K562 (cell line): ENCODE results near the gene HEY2. TPM values are rescaled to one million over a fixed set of nuclear protein-coding genes. Genes with fewer than 3 reads are reported as not detected.

Experiments used
- BCL6 ChIP-seq: fragments of 250-450 bp; sonication (Bioruptor Pico); IDR thresholded peaks from 2 replicates; pipeline ENCODE4 v1.4.0; 2020
- BHLHE40 ChIP-seq: IDR thresholded peaks from 2 replicates; pipeline ENCODE4 v1.6.1; 2011; ENCODE audit warnings: low read length, improper control_type of control experiment
- BRD9 ChIP-seq: fragments of 450-650 bp; IDR thresholded peaks from 2 replicates; pipeline ENCODE4 v1.6.1; 2018; ENCODE audit warnings: low read depth; ENCODE audit not compliant: partially characterized antibody
- CTBP1 ChIP-seq: fragments of 450-650 bp; IDR thresholded peaks from 2 replicates; pipeline ENCODE4 v1.6.1; 2016; ENCODE audit warnings: borderline replicate concordance
- DIDO1 ChIP-seq: fragments of 450-650 bp; IDR thresholded peaks from 2 replicates; pipeline ENCODE4 v1.6.1; 2016; ENCODE audit warnings: low read depth, missing biosample characterization, missing genetic modification characterization
- E2F3 ChIP-seq: fragments of 250-450 bp; sonication (Bioruptor Pico); IDR thresholded peaks from 2 replicates; pipeline ENCODE4 v1.4.0; 2020; ENCODE audit warnings: mild to moderate bottlenecking
- FOS ChIP-seq: IDR thresholded peaks from 3 replicates; pipeline ENCODE4 v1.6.1; 2011; ENCODE audit not compliant: insufficient read length; ENCODE audit errors: extremely low read depth
- HMG20A ChIP-seq: fragments of 450-650 bp; formaldehyde crosslinking; conservative IDR thresholded peaks from 2 replicates; pipeline ENCODE4 v1.4.0; 2020; ENCODE audit warnings: mild to moderate bottlenecking, mixed read lengths
- HMG20B ChIP-seq: fragments of 250-450 bp; sonication (Bioruptor Pico); IDR thresholded peaks from 2 replicates; pipeline ENCODE4 v1.5.0; 2021; ENCODE audit warnings: mild to moderate bottlenecking
- KLF13 ChIP-seq: fragments of 450-650 bp; IDR thresholded peaks from 2 replicates; pipeline ENCODE4 v1.6.1; 2016; ENCODE audit warnings: missing genetic modification characterization, low read depth, mild to moderate bottlenecking, missing compliant biosample characterization, moderate library complexity, borderline replicate concordance
- MCM3 ChIP-seq: fragments of 450-650 bp; IDR thresholded peaks from 2 replicates; pipeline ENCODE4 v1.6.1; 2016
- NFIC ChIP-seq: fragments of 450-650 bp; IDR thresholded peaks from 2 replicates; pipeline ENCODE4 v1.6.1; 2017; ENCODE audit warnings: mild to moderate bottlenecking, inconsistent platforms
- PATZ1 ChIP-seq: fragments of 250-450 bp; sonication (Bioruptor Pico); IDR thresholded peaks from 2 replicates; pipeline ENCODE4 v1.5.0; 2020; ENCODE audit warnings: mild to moderate bottlenecking, borderline replicate concordance
- PHF20 ChIP-seq: fragments of 450-650 bp; IDR thresholded peaks from 2 replicates; pipeline ENCODE4 v1.6.1; 2018; ENCODE audit not compliant: partially characterized antibody
- POLR2B ChIP-seq: fragments of 450-650 bp; IDR thresholded peaks from 2 replicates; pipeline ENCODE4 v1.6.1; 2018; ENCODE audit warnings: low read depth; ENCODE audit not compliant: partially characterized antibody
- SMARCC2 ChIP-seq: fragments of 450-650 bp; IDR thresholded peaks from 2 replicates; pipeline ENCODE4 v1.6.1; 2017; ENCODE audit warnings: antibody characterized with exemption, moderate library complexity, mild to moderate bottlenecking, low read depth
- YY1 ChIP-seq, 3 experiments: IDR thresholded peaks; 2 replicates each; pipeline ENCODE4 v1.6.1; 2011; ENCODE audit warnings: low read length in 2 of 3, mild to moderate bottlenecking in 2 of 3, moderate library complexity in 2 of 3, borderline replicate concordance in 1 of 3, control low read depth in 1 of 3, low read depth in 1 of 3; ENCODE audit not compliant: insufficient read depth in 3 of 3, insufficient replicate concordance in 2 of 3, control insufficient read depth in 1 of 3, insufficient read length in 1 of 3; ENCODE audit errors: extremely low read depth in 1 of 3
- polyA plus RNA-seq, 8 experiments: library from polyadenylated mRNA; depleted of rRNA in 4 of 8; stranded (reverse) in 5 of 8; unstranded in 3 of 8; fragments of >200 nt; fragmentation: Nextera tagmentation in 2 of 8; fragmentation: Illumina TruSeq in 1 of 8; extraction: Ambion mirVana in 2 of 8; extraction: Trizol in 1 of 8; gene quantifications; 2 replicates each; pipeline versions ENCODE4 v1.2.1 to v1.2.3, GENCODE V29; 2011 to 2014; ENCODE audit warnings: inconsistent platforms in 1 of 8, missing spikeins in 1 of 8
- total RNA-seq, 7 experiments: library from RNA; depleted of rRNA in 6 of 7; stranded (reverse); fragments of >200 nt in 6 of 7; fragmentation: Illumina TruSeq in 2 of 7; extraction: Trizol in 2 of 7; gene quantifications; 2 replicates each; pipeline versions ENCODE4 v1.2.1 to v1.2.3, GENCODE V29; 2011 to 2021; ENCODE audit warnings: low replicate concordance in 1 of 7
- TF ChIP-seq, protein P1 (sequence below), 2 experiments: fragments of 450-650 bp; formaldehyde crosslinking in 1 of 2; IDR thresholded peaks; 2 replicates each; pipeline versions ENCODE4 v1.4.0 to v1.6.1; 2014 to 2020; ENCODE audit warnings: mild to moderate bottlenecking in 2 of 2, borderline replicate concordance in 1 of 2, low read depth in 1 of 2

HEY2 gene
- total and polyA plus RNA-seq, 9 of the 15 experiments (the other 6 are each of a cell fraction or from before 2014, with no cell fraction given): 0.03 to 0.07 (median 0.06) TPM; not detected in 5

- TF ChIP-seq YY1 (IDR thresholded peaks at IDR 0.05; ENCODE audit: borderline replicate concordance in 1 of 3, control insufficient read depth in 1 of 3, extremely low read depth in 1 of 3, insufficient read depth in 3 of 3, insufficient read length in 1 of 3, insufficient replicate concordance in 2 of 3, low read depth in 1 of 3, low read length in 2 of 3): peak in 1 of 3 experiments; percentile 27
- TF ChIP-seq CTBP1: peak; percentile 88
- peak; percentile 38; the same call in 1 of the 2 replicates for TF ChIP-seq E2F3 (CRISPR knock-in tag)
- TF ChIP-seq BRD9: no peak
- TF ChIP-seq BCL6 (CRISPR knock-in tag): no peak
- no peak for TF ChIP-seq HMG20B (CRISPR knock-in tag)
- TF ChIP-seq POLR2B: no peak
- TF ChIP-seq HMG20A: no peak
- peak; percentile 24 for TF ChIP-seq PHF20
- no peak for TF ChIP-seq KLF13 (tag)
- TF ChIP-seq, protein P1, sequence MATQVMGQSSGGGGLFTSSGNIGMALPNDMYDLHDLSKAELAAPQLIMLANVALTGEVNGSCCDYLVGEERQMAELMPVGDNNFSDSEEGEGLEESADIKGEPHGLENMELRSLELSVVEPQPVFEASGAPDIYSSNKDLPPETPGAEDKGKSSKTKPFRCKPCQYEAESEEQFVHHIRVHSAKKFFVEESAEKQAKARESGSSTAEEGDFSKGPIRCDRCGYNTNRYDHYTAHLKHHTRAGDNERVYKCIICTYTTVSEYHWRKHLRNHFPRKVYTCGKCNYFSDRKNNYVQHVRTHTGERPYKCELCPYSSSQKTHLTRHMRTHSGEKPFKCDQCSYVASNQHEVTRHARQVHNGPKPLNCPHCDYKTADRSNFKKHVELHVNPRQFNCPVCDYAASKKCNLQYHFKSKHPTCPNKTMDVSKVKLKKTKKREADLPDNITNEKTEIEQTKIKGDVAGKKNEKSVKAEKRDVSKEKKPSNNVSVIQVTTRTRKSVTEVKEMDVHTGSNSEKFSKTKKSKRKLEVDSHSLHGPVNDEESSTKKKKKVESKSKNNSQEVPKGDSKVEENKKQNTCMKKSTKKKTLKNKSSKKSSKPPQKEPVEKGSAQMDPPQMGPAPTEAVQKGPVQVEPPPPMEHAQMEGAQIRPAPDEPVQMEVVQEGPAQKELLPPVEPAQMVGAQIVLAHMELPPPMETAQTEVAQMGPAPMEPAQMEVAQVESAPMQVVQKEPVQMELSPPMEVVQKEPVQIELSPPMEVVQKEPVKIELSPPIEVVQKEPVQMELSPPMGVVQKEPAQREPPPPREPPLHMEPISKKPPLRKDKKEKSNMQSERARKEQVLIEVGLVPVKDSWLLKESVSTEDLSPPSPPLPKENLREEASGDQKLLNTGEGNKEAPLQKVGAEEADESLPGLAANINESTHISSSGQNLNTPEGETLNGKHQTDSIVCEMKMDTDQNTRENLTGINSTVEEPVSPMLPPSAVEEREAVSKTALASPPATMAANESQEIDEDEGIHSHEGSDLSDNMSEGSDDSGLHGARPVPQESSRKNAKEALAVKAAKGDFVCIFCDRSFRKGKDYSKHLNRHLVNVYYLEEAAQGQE (IDR thresholded peaks at IDR 0.05; ENCODE audit: borderline replicate concordance): no peak
- TF ChIP-seq, protein P1 (CRISPR knock-in tag; IDR thresholded peaks at IDR 0.05; ENCODE audit: low read depth): peak; percentile 67; the same call in 1 of the 2 replicates
- 0 out of 2 replicates have a peak, but pooled peaks have one; percentile 2 for TF ChIP-seq BHLHE40
- TF ChIP-seq NFIC: no peak
- no peak for TF ChIP-seq SMARCC2
- TF ChIP-seq MCM3: no peak
- no peak for TF ChIP-seq DIDO1 (tag)
- TF ChIP-seq PATZ1: no peak
- TF ChIP-seq FOS: no peak
Observed at GRCh38 chr6:125790358-125791150, 41.1 kb downstream of the HEY2 start, which contains the start of gene NCOA7 (continued).
